HG03139 (cell line): ENCODE measurements around the gene CCDC32.

Experiments
- ATAC-seq: cut with Tn5 transposase; IDR thresholded peaks from one replicate; pipeline ENCODE4 v1.9.1; 2021; ENCODE audit not compliant: unreplicated experiment

CCDC32 gene

GRCh38 chr15:40567111-40567510, 2.3 kb upstream of the CCDC32 start:
- no peak for ATAC-seq

GRCh38 chr15:40565333-40566238, 744 bp upstream of the CCDC32 start:
- ATAC-seq, result no peak

- ATAC-seq, result no peak
Measured at GRCh38 chr15:40563426-40563825, 1.4 kb downstream of the CCDC32 start.

DNA sequence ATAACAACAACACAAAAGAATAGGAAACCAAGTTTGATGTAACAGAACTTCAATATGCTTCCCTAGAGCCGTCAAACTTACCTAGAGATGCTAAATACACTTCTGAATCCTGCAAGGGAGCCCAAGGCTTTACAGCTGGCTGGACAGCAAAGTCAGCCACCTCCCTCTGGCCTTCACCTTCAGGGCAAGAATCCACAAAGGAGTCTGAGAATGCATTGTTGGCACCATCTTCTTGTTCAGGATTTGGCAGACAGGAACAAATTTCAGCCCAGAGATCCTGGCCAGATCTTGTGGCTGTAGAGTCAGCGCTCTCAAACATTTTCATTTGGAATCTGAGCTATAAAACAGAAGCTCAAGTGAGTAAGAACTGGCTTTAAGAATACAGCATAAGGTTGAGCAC, 2.2 kb downstream of the CCDC32 start:
- ATAC-seq, result no peak

- no peak for ATAC-seq
Measured at GRCh38 chr15:40558952-40559742, 5.7 kb downstream of the CCDC32 start.

- ATAC-seq, result no peak
Measured at GRCh38 chr15:40555876-40556275, 9.0 kb downstream of the CCDC32 start.

GRCh38 chr15:40554161-40554525, 10.7 kb downstream of the CCDC32 start:
- no peak for ATAC-seq

DNA sequence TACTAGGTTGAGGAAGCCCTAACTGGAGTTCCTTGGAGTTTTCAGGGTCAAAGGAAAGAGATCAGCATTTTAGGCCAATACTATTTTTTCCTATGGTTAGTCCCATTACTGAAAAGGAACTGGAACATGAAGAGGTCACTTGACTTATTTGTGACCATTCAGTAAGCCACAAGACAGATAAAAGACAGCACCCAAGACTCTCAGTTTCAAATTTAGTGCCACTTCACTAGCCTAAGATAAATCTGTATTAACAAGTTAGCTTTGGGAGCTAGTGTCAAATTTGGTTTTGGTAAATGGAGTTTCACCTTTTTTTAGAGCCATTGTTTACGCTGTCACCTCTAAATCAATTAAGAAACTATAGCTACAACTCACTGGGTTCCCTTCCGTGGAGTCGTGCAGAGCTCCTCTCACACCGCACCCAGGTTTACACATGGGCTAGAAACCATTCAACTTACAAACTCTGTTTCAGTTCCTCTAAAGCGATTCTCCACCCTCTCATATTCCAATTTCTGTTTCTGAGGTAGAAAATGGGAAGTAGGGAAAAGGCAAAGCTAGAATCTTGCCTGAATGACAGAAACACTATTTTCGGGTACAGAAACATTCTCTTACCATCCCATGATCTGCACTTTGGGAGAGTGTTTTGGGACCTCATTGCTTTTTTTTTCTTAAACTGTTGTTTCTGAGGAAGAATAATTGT, 14.4 kb downstream of the CCDC32 start:
- peak; percentile 59 for ATAC-seq

DNA sequence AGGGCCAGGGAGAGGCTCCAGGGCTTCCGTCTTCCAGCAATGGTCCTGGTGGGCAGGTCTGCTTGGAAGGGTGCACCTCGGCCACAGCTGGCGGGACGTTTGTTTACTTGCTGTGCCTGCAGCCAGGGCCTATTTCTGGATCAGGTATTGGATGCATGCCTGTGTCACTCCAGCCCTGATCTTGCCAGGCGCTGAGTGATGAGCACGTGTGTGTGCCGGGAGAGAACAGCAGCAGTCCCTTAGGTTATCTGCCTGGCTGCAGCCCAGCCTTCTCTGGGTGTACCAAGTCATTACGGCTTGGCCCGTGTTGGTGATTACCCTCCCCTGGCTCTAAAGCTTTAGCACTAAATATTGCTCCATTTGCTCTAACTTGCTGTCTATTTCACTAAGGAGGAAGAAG, 14.9 kb downstream of the CCDC32 start:
- no peak for ATAC-seq

DNA sequence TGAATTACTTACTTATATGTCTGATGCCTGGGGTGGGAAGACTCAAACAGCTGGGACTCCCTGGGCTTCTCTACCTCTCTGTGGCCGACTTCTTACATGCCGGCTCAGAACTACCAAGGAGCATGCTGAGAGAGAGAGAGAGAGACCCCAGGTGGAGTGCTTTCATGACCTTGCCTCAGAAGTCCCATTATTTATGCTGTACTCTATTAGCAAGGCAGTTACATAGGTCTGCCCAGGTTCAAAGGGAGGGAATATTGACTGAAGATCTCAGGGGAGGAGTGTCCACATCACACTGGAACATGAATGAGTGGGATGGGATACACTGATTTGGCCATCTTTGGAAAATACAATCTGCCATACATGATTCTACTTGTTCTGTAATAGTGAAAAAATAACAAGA, 16.2 kb downstream of the CCDC32 start:
- no peak for ATAC-seq

DNA sequence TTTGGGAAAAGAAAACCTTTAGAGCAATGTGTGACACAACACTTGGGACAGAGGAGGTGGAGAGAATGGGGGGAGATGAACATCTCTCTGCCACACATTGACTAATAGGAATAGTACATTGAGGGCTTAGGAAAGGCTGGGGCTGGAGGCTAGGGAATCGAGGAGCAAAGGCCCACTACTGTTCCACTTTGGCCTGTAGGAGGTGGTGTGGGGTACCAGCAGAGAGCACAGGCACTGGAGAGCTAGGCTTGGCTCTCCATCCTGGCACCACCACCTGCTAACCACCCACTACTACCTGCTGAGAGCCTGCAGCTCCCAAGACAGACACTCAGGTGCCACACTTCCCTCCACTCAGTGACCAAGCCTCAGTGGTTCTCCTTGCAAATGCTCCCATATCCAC, 19.4 kb downstream of the CCDC32 start:
- ATAC-seq, result no peak

DNA sequence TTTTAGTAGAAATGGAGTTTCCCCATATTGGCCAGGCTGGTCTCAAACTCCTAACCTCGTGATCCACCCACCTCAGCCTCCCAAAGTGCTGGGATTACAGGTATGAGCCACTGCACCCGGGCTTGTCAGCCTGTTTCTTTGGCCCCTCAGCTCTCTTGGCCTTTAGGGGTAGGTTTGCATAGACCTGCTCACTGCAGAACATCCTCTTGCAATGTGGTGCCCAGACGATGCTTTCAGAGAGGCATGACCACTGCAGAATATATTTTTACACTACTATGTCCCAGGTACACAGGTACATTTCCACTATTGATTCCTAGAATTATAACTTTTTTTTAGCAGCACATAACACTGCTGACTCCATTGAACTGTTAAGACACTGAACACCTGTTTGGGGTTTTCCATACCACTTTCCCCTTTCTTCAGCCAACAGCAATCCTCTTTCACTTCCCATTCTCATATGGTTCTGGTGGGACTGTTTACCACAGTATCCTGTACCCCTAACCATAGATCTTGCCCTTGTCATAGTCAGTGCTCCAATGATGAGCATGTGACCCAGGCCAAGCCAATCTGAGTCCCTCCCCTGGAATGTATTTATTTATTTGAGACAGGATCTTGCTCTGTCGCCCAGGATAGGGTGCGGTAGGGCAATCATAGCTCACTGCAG, 21.1 kb downstream of the CCDC32 start:
- peak; percentile 75 for ATAC-seq

GRCh38 chr15:40543082-40543481, 21.8 kb downstream of the CCDC32 start:
- no peak for ATAC-seq

DNA sequence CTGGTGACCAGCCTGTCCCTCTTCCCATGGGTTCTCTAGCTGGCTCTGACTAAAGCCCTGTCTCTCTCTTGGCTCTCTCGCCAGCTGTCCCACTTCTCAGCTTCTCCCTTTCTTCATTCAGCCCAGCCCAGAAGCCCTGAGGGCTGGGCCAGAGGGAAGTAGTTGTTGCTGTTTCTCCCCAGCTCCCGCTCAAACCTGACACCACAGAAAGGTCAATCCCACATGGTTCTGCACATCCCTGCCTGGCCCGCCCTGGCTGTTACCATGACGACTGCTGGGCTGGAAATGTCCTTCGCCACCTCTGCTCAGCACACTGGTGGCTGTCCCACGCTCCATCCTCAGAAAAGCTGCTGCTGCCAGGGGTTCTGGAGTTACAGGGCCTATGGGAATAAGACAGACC, 25.9 kb downstream of the CCDC32 start:
- ATAC-seq, result no peak

- no peak for ATAC-seq
Measured at GRCh38 chr15:40536501-40536900, 28.3 kb downstream of the CCDC32 start.

DNA sequence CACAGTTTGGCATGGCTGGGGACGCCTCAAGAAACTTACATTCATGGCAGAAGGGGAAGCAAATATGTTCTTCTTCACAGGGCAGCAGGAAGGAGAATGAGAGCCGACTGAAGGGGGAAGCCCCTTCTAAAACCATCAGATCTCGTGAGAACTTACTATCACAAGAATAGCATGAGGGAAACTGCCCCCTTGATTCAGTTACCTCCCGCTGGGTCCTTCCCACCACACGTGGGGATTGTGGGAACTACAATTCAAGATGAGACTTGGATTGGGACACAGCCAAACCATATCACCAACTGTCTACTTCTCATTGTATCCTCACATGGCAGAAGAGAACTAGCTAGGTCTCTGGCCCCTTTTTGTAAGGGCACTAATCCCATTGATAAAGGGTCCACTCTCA, 30.5 kb downstream of the CCDC32 start:
- no peak for ATAC-seq

- no peak for ATAC-seq
Measured at GRCh38 chr15:40533763-40534364, 31.0 kb downstream of the CCDC32 start.

- ATAC-seq, result no peak
Measured at GRCh38 chr15:40528801-40529200, 36.0 kb downstream of the CCDC32 start.

GRCh38 chr15:40525855-40526254, 39.0 kb downstream of the CCDC32 start:
- ATAC-seq, result no peak

- ATAC-seq, result no peak
Measured at GRCh38 chr15:40523611-40524010, 41.2 kb downstream of the CCDC32 start.

- ATAC-seq, result no peak
Measured at GRCh38 chr15:40516322-40516721, 48.5 kb downstream of the CCDC32 start.
